Measurements from ENCODE around the gene DOK5.

Gene DOK5

GRCh38 chr20:54557806-54558590, 82.6 kb downstream of the DOK5 start:
- DNase-seq (ENCODE audit: low read depth in 1 of 2, low spot score in 1 of 2), result no peak

- no peak for DNase-seq (ENCODE audit: low read depth in 1 of 2, low spot score in 1 of 2)
These were observed 84.5 kb downstream of the DOK5 start for GRCh38 chr20:54559890-54560289.

GRCh38 chr20:54560357-54560756, 85.0 kb downstream of the DOK5 start:
- DNase-seq (ENCODE audit: low read depth in 1 of 2, low spot score in 1 of 2), result no peak

- no peak for DNase-seq (ENCODE audit: low read depth in 1 of 2, low spot score in 1 of 2)
These were observed 89.9 kb downstream of the DOK5 start for GRCh38 chr20:54565255-54565654.

GRCh38 chr20:54566031-54566688, 90.8 kb downstream of the DOK5 start:
- DNase-seq (ENCODE audit: low read depth in 1 of 2, low spot score in 1 of 2), result no peak

- DNase-seq (ENCODE audit: low read depth in 1 of 2, low spot score in 1 of 2), result no peak
These were observed 95.2 kb downstream of the DOK5 start for GRCh38 chr20:54570561-54570960.

GRCh38 chr20:54572665-54573435, 97.5 kb downstream of the DOK5 start:
- DNase-seq (ENCODE audit: low read depth in 1 of 2, low spot score in 1 of 2), result no peak

- no peak for DNase-seq (ENCODE audit: low read depth in 1 of 2, low spot score in 1 of 2)
These were observed 98.4 kb downstream of the DOK5 start for GRCh38 chr20:54573838-54574237.

GRCh38 chr20:54576518-54576917, 101.1 kb downstream of the DOK5 start:
- no peak for DNase-seq (ENCODE audit: low read depth in 1 of 2, low spot score in 1 of 2)

- DNase-seq (ENCODE audit: low read depth in 1 of 2, low spot score in 1 of 2), result no peak
These were observed 102.2 kb downstream of the DOK5 start for GRCh38 chr20:54577637-54578036.

- DNase-seq (ENCODE audit: low read depth in 1 of 2, low spot score in 1 of 2), result no peak
These were observed 109.8 kb downstream of the DOK5 start for GRCh38 chr20:54585217-54585616.

- no peak for DNase-seq (ENCODE audit: low read depth in 1 of 2, low spot score in 1 of 2)
These were observed 112.0 kb downstream of the DOK5 start for GRCh38 chr20:54587408-54587807.

- no peak for DNase-seq (ENCODE audit: low read depth in 1 of 2, low spot score in 1 of 2)
These were observed 114.1 kb downstream of the DOK5 start for GRCh38 chr20:54589402-54590030.

GRCh38 chr20:54590856-54591255, 115.5 kb downstream of the DOK5 start:
- DNase-seq (ENCODE audit: low read depth in 1 of 2, low spot score in 1 of 2), result no peak

- no peak for DNase-seq (ENCODE audit: low read depth in 1 of 2, low spot score in 1 of 2)
These were observed 121.3 kb downstream of the DOK5 start for GRCh38 chr20:54596651-54597050.

GRCh38 chr20:54598352-54598751, 123.0 kb downstream of the DOK5 start:
- DNase-seq (ENCODE audit: low read depth in 1 of 2, low spot score in 1 of 2), result no peak

GRCh38 chr20:54600634-54601033, 125.2 kb downstream of the DOK5 start:
- no peak for DNase-seq (ENCODE audit: low read depth in 1 of 2, low spot score in 1 of 2)

GRCh38 chr20:54601831-54602515, 126.6 kb downstream of the DOK5 start:
- no peak for DNase-seq (ENCODE audit: low read depth in 1 of 2, low spot score in 1 of 2)

- no peak for DNase-seq (ENCODE audit: low read depth in 1 of 2, low spot score in 1 of 2)
These were observed 129.9 kb downstream of the DOK5 start for GRCh38 chr20:54605319-54605718.

- no peak for DNase-seq (ENCODE audit: low read depth in 1 of 2, low spot score in 1 of 2)
These were observed 131.0 kb downstream of the DOK5 start for GRCh38 chr20:54606380-54606779.
